GM12801 (cell line): ENCODE results near the gene CDX2.

Source experiments
- CTCF ChIP-seq: IDR thresholded peaks from one replicate; pipeline ENCODE4 v1.5.1; 2011; ENCODE audit warnings: control low read depth; ENCODE audit not compliant: insufficient read length; ENCODE audit errors: extremely low read depth

The CDX2 gene, protein sequence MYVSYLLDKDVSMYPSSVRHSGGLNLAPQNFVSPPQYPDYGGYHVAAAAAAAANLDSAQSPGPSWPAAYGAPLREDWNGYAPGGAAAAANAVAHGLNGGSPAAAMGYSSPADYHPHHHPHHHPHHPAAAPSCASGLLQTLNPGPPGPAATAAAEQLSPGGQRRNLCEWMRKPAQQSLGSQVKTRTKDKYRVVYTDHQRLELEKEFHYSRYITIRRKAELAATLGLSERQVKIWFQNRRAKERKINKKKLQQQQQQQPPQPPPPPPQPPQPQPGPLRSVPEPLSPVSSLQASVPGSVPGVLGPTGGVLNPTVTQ

DNA sequence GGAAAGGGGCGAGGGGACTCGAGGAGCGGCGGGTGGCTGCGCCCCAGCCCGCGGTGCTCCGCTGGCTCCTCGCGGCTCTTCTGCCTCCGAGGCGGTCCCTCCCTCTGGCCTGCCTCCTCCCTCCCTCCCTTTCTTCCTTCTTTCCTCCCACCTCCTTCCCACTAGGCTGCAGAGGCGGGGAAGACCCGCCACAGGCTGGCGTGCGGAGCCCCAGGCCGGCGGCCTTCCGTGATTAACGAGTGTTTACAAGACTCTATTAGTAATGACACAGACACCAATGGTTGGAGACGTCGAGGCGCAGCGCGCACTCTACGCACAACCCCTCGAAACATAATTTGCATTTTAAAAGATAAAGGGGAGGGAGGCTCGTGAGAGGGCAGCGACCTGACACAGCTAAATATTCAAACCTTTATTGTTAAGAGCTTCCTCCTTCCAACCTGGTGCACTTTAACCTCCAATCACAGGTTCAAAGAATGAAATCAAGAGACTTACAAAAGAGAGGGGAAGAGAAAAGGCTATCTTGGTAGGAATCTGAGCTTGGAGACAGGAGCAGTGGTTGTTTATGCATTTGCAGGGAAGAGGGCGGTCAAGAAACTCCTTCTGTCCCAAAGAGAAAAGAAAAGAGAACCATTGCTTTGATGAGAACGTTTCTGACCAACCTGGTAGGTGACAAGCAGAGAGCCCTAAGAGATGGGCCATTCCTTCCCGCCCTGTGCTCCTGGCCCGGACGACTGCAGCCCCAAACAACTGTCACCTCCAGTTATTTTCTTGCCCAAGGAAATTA lies at the start of gene CDX2:
Gene CDX2 (minus strand): TSS at position 234 of the 784 bp plus-strand sequence. CDS start 309 bp downstream, outside the sequence.
- no peak for TF ChIP-seq CTCF

DNA sequence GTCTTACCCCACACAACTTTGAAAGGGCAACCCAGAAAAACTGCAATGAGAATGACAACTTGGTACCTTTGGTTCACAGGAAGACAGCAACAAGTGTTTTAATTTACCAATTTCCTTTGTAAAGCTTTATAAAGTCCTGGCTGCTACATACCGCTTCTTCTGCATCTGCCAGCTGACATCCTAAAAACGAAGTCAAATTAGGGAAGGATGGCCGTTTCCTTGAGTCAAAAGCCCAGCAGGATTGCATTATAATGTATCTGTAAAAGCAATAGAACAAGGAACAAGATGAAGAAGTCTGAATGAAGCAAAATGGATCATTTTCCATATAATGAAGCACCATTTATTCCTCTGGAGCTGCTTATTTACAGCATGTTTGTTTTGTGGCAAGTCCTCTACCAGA lies 45.2 kb upstream of the CDX2 start:
- TF ChIP-seq CTCF: no peak

DNA sequence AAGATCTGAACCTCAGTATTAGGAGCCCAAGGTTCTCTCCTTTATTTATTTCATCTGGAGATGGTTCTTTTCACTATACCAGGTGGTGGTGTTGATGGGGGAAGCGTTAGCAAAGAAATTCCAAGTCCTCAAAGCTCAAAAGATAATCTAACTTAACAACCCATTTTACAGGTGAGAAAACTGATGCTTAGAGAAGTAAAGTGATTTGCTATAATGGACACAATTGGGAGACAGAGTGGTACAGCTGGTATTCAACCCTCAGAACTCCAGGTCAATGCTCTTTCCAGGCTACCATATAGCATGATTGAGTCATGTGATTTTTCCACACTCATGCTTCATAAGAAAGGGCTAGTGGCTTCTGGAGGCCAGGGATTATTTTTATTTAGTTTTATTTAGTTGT lies 44.4 kb upstream of the CDX2 start:
- no peak for TF ChIP-seq CTCF

DNA sequence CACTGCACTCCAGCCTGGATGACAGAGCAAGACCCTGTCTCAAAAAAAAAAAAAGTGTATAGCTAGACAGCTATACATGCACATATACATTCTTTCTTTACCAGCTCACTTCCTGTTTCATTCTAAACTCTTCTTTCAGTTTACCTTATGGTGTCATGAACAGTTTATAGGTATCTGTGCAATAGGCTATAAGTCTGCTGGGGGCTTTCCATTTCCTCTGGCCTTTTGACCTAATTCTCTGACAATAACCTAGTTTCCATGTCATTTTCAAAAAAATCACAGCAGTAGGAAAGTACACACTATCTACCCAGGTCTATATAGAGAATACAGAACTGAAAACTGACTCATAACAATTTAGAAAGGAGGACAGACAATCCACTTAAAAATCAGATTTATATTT lies 43.8 kb upstream of the CDX2 start:
- TF ChIP-seq CTCF: no peak

DNA sequence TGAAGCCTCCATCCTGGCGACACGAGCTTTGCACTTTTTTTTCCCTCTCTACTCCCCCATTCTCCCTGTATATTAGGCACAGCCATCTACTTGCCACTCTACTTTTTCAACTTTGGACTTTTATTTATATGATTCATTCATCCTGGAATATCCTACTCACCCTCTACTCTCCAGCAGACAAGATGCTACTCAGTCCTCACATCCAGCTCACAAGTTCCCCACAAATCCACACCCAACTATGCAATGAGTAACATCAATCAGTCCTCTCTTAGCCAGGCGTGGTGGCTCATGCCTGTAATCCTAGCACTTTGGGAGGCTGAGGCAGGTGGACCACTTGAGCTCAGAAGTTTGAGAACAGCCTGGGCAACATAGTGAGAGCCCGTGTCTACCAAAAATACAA lies 43.3 kb upstream of the CDX2 start:
- no peak for TF ChIP-seq CTCF

DNA sequence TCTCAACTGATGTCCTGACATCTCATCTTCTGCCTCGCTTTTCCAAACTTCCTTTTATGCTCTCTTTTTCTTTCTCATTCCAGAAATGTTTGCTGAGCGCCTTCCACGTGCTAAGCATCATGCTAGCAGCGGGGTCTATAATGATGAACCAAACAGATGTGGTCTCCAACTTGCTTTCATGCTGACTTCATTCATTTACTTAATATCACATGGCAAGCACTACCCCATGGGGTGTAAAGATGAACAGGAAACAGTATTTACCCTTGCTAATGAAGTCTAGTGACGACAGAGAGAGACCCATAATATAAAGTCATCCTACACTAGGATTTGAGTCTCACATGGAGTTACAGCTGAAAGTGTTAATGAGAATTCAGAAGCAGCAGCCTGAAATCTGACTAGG lies 40.9 kb upstream of the CDX2 start:
- TF ChIP-seq CTCF: no peak

GRCh38 chr13:28002886-28003698 lies 34.0 kb upstream of the CDX2 start:
- TF ChIP-seq CTCF: no peak
